Measurements from ENCODE around the gene MYL11. TPM values are rescaled to one million over a fixed set of nuclear protein-coding genes. Genes with fewer than 3 reads are reported as not detected.

The MYL11 gene
- total RNA-seq, 1 donor from 2014 or later, result 0.64 TPM

DNA sequence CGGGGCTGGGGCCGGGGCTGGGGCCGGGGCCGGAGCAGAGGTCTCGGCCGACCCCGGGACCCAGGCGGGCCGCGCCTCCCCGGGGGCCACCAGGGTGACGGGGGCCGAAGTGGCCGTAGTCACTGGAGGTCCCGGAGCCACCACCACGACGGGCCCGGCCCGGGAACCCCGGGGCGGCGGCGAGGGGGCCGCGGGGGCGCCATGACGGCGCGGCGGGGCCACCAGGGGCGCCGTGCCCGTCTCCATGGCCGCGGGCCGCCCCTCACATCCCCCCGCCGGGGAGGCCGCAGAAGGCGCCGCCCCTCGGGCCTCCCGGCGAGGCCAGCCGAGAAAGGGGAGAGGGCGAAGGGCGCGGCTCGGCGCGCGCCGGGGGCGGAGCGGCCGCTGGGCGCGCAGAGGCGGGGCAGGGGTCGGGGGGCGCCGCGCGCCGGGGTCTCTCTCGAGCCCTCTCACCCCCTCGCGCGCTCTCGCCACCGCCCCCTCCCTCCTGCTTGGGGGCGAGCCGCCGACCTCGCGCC, 4.6 kb upstream of the MYL11 start:
- no peak for DNase-seq (ENCODE audit: low read depth in 2 of 2)

GRCh38 chr16:30370456-30371247, 4.0 kb upstream of the MYL11 start, which contains the start of gene TBC1D10B:
Gene TBC1D10B (minus strand): TSS chr16:30370494. CDS start chr16:30370183, 311 bp downstream.
- DNase-seq (ENCODE audit: low read depth in 2 of 2), result peak; percentile 100

GRCh38 chr16:30371248-30371816, 3.3 kb upstream of the MYL11 start:
- DNase-seq (ENCODE audit: low read depth in 2 of 2), result no peak

- no peak for DNase-seq (ENCODE audit: low read depth in 2 of 2)
Observed at GRCh38 chr16:30372038-30372712, 2.4 kb upstream of the MYL11 start.

GRCh38 chr16:30372725-30373124, 1.9 kb upstream of the MYL11 start:
- DNase-seq (ENCODE audit: low read depth in 2 of 2), result no peak

DNA sequence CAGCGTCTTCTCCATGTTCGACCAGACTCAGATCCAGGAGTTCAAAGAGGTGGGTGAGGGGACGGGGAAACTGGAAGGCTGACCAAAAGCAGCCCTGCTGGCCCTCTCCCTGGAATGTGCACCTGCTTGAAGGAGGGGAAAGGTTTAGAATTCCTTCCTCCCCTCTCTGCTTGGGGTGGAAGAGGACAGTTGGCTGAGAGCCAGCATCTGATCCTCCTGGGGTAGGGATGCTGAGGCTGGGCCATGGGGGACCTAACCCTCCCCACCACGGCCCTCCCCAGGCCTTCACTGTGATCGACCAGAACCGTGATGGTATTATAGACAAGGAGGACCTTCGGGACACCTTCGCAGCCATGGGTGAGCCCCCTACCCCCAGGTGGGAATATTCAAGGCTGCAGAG, 1.3 kb downstream of the MYL11 start:
- no peak for DNase-seq (ENCODE audit: low read depth in 2 of 2)

GRCh38 chr16:30376461-30376902, 1.9 kb downstream of the MYL11 start:
- DNase-seq (ENCODE audit: low read depth in 2 of 2), result no peak

DNA sequence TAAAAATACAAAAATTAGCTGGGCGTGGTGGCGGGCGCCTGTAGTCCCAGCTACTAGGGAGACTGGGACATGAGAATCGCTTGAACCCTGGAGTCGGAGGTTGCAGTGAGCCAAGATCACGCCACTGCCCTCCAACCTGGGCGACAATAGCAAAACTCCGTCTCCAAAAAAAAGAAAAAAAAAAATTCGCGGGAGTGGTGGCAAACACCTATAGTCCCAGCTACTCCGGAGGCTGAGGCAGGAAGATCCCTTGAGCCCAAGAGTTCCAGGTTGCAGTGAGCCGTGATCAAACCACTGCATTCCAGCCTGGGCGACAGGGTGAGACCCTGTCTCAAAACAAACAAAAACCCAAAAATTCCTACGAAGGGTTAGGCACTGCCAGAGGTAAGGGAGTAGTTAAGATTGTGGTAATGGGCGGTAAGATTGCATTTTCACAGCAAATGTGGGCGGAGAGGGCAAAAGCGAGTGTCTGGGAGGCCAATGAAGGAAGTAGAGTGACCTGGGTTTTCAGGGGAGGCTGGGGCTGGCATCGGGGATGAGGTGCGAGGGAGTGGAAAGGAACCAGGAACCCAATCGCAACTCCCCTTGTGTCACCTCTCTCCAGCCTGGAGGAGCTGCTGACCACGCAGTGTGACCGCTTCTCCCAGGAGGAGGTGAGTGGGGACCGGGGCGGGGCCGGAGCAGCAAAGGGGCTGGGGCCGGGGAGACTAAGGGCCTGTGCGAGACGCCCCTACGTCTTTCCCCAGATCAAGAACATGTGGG, 2.6 kb downstream of the MYL11 start:
- DNase-seq (ENCODE audit: low read depth in 2 of 2), result no peak

GRCh38 chr16:30377812-30378235, 3.2 kb downstream of the MYL11 start:
- DNase-seq (ENCODE audit: low read depth in 2 of 2), result peak; percentile 81 to 95

GRCh38 chr16:30378236-30379157, 3.9 kb downstream of the MYL11 start:
- peak; percentile 88 to 98 for DNase-seq (ENCODE audit: low read depth in 2 of 2)

GRCh38 chr16:30379158-30379783, 4.7 kb downstream of the MYL11 start:
- DNase-seq (ENCODE audit: low read depth in 2 of 2), result no peak

DNA sequence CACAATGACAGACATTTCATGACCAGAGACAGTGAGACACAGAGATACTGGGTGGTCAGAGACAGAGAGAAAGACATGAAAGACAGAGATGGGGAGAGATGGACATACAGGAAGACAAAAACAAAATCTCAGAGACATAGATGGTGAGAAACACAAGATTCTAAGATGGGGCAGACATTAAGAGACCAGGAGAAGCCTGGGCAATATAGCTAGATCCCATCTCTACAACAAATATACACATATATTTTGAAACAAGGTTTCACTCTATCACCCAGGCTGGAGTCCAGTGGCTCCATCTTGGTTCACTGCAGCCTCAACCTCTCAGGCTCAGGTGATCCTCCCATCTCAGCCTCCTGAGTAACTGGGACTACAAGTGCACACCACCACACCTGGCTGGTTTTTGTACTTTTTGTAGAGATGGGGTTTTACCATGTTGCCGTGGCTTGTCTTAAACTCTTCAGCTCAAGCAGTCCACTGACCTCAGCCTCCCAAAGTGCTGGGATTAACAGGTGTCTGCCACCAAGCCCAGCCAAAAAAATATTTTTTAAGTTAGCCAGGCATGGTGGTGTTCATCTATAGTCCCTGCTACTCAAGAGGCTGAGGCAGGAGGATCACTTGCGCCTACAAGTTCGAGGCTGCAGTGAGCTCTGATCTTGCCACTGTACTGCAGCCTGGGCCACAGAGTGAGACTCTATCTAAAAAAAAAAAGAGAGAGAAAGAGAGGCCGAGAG, 5.6 kb downstream of the MYL11 start:
- no peak for DNase-seq (ENCODE audit: low read depth in 2 of 2)

DNA sequence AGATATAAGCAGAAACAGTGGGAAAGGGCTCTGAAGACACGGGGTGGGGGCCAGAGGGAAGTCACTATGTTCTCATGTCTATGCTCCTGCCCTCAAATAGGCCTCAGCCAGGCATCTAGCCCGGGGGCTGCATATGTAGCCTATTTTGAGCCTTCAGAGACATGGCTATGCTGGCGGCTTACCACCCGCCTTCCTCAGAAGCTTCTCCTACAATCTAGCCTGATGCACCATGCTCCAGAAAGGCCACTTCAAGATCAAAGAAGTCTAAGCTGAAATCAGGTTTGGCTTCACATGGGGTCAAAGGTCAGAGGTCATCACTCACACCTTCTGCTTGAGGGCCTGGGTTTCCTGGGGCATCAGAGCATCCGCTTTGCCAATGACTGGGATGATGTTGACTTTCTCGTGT, 6.2 kb downstream of the MYL11 start:
- DNase-seq (ENCODE audit: low read depth in 2 of 2), result no peak

GRCh38 chr16:30381291-30382041, 6.9 kb downstream of the MYL11 start:
- no peak for DNase-seq (ENCODE audit: low read depth in 2 of 2)

DNA sequence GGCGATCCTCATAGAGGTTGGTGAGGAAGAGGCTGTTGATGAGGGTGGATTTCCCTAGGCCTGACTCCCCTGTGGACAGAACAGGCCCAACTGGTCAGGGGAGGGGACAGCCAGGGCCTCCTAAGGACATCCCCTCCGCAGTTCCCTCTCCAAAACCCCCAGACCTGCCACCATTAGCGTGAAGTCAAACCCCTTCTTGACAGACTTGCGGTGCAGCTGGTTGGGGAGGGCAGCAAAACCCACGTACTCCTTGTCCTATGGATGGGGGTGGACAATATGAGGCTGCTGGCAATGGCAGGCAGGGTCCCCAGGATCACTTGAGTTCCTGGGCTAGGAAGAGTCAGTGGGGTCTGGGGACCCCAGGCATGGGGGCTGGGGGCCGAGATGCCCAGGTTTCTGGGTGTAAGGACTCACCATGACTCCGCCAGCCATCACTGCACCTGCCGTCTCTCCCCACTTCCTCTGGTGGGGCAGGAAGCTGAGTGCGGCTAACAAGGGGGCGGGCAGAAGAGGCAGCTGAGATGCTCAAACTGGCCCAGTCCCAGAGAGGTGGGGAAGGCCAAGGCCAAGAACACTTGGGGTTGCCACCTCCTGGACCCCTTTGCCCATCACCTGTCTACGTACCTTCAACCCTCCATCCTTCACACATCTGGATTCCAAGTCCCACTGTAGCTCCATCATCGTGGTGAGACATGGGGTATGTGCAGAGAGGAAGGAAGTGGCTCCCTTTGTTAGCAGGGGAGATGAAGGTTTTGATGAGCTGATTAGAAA, 7.7 kb downstream of the MYL11 start, which contains the start of gene SEPTIN1:
SEPTIN1 (minus strand) TSS at position 451 of the 771 bp plus-strand sequence; CDS start at position 432, 19 bp downstream.
- no peak for DNase-seq (ENCODE audit: low read depth in 2 of 2)

GRCh38 chr16:30383521-30383920, 8.9 kb downstream of the MYL11 start:
- DNase-seq (ENCODE audit: low read depth in 2 of 2), result no peak

DNA sequence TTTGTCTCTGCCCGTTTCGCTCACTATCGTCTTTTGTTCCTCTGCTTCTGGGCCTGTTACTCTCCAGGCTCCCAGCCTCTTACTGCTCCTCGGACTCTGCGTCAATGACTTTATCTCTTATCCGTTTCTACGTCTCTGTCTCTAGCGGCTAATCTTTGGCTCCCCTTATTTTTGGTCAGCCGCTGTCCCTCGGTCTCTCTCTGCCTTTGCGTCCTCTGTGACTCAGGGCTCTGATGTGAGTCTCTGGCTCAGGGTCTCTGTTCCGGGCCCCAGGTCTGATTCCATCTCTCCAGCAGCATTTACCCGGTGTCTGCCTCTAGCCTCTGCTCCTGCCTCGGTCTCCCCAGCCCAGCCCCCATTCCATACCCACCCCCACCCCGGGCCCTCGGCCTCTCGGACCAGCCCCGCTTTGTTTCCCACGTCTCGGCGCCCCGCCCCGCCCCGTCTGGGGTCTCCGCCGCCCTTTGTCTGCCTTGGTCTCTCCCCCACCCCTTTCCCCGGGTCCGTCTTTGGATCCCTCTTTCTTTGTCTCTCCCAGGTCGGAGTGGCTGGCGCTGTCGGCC, 20.1 kb downstream of the MYL11 start:
- DNase-seq (ENCODE audit: low read depth in 2 of 2), result no peak
